Right lobe of liver (tissue), 4 donors: ENCODE results near the gene PNPLA7.

Source experiments
- POLR2A ChIP-seq: fragments of 450-650 bp; IDR thresholded peaks from one replicate; pipeline ENCODE4 v1.6.1; 2017; ENCODE audit warnings: antibody characterized with exemption, mild to moderate bottlenecking
- TF ChIP-seq, protein P1 (sequence below), 4 donors: fragments of 200-600 bp in 3 of 4; fragments of 450-650 bp in 1 of 4; IDR thresholded peaks; one replicate each; pipeline versions ENCODE4 v1.5.1 to v1.8.0; 2016 to 2022; ENCODE audit warnings: antibody characterized with exemption in 4 of 4, mild to moderate bottlenecking in 2 of 4
- donor health status: DM: no; HTN: no; CAD: no.
- donor health status: DM: no; HTN: no; CAD: no.
- donor health status: DM: no; HTN: yes; CAD: no.

DNA sequence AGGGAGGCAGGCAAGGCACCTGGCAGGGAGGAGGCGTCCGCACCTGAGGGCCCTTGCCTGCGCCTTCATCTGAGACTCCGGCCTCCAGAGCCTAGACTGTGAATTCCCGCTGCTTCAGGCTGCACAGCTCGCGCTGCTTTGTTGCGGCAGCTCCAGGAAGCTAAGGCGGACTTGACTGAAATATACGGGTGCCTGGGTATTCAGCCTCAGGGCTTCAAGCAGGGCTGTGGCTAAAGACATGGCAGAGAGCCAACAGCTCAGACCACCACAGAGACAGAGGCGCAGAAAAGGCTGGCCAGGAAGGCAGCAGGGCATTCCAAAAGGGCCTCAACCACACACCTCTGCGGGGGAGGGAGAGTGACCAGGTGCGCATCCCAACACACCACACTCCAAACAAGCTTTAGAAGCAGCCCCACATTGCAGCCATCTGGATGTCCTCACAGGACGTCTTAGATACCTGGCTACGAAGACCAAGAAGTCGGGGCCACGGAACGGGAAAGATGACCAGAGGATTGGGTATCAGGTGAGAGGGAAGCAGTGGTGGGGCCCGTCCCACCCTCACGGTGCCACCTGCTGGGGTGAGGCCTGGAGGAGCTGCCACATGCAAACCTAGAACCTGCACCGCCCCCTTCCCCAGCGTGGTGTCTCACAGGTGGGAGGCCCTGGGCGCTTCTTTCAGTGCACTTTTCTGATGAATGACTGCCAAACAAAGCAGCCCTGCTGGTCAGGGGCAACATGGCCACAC, 30.2 kb upstream of the PNPLA7 start:
- TF ChIP-seq, protein P1, sequence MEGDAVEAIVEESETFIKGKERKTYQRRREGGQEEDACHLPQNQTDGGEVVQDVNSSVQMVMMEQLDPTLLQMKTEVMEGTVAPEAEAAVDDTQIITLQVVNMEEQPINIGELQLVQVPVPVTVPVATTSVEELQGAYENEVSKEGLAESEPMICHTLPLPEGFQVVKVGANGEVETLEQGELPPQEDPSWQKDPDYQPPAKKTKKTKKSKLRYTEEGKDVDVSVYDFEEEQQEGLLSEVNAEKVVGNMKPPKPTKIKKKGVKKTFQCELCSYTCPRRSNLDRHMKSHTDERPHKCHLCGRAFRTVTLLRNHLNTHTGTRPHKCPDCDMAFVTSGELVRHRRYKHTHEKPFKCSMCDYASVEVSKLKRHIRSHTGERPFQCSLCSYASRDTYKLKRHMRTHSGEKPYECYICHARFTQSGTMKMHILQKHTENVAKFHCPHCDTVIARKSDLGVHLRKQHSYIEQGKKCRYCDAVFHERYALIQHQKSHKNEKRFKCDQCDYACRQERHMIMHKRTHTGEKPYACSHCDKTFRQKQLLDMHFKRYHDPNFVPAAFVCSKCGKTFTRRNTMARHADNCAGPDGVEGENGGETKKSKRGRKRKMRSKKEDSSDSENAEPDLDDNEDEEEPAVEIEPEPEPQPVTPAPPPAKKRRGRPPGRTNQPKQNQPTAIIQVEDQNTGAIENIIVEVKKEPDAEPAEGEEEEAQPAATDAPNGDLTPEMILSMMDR (IDR thresholded peaks at IDR 0.05) = no peak
- TF ChIP-seq POLR2A = no peak
